ENCODE results near the gene KCTD12. TPM values are rescaled to one million over a fixed set of nuclear protein-coding genes. Genes with fewer than 3 reads are reported as not detected.

Gene KCTD12
- 1.1 to 2.3 TPM (median 1.8 TPM) in 5 replicates for total RNA-seq (2022; extraction: Qiagen RNA extraction; ENCODE audit: low read depth)

DNA sequence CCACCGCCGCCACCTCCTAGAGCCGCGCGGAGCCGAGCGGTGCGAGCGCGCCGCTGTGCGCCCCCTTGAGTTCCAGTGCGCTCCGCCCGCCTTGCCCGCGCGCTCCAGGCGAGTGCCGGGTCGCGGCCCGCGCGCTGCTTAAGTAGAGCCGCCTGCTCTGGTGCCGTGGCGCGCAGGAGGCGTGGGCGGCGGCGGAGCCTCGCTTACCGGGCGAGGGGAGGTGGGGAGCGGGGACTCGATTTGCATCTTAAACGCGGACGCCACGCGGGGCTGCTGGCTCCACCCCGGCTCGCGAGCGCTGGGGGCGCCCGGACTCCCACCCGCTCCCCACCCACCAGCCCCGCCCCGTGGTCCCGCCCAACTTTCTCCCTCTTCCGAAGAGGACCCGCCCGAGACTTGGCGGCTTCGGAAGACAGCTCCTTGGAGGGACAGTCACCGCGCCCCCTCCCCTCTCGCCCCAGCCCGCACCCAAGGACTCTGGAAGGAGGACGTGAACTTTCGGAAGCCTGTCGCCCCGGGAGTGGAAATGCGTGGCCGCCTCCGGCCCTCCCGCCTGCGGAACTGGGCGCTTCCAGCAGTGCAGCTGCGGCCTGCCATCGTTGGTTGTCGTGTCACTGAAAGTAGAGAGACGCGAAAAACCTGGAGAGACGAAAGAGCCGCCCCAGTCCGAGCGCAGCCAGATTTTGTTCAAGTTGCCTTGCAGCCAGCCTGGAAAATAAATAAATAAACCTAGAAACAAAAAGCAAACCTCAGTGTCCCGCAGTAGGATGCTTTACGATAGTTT is at the start of gene KCTD12:
Gene KCTD12 (minus strand): TSS at position 114 of the 784 bp plus-strand sequence. CDS start 257 bp downstream, outside the sequence.

Other genes starting within 250 kb of the KCTD12 start
- gene ACOD1, start 62.1 kb upstream of the KCTD12 start, total RNA-seq (2022; extraction: Qiagen RNA extraction; ENCODE audit: low read depth): not detected in 5 replicates
- gene CLN5, start 105.7 kb upstream of the KCTD12 start, total RNA-seq (2022; extraction: Qiagen RNA extraction; ENCODE audit: low read depth): 6.5 to 9.8 TPM (median 8.8 TPM) in 5 replicates
- 12.6 to 18.9 TPM (median 16.1 TPM) in 5 replicates for gene FBXL3, start 140.8 kb upstream of the KCTD12 start, total RNA-seq (2022; extraction: Qiagen RNA extraction; ENCODE audit: low read depth)

All from A549 treated with ZK216348 at 1 μM for 4 hours (cell line).